Measurements from ENCODE around the gene ZGPAT.

- TF ChIP-seq CTCF (IDR thresholded peaks at IDR 0.05) = no peak
- TF ChIP-seq POLR2A (IDR thresholded peaks at IDR 0.05) = no peak
- no peak for TF ChIP-seq EP300 (IDR thresholded peaks at IDR 0.05)
Observed at GRCh38 chr20:63734111-63734945, 26.5 kb downstream of the ZGPAT start.

Measured in ovary (tissue), 3 donors.